Endothelial cell of umbilical vein (primary cell): ENCODE data around the gene ETV3. TPM values are rescaled to one million over a fixed set of nuclear protein-coding genes. Genes with fewer than 3 reads are reported as not detected.
A peak's percentile ranks its signal among the peaks of the same experiment; 100 is the strongest.

Experiments
- BruUV-seq: library from RNA; stranded (reverse); fragments of 400-500 nt; replicated peaks from 2 replicates; lab custom pipeline; 2021; lab: Mats Ljungman, UMichigan
- CTCF ChIA-PET: fragments of 300-600, 350-600 bp; sonication (Branson Sonifier 250); formaldehyde crosslinking; loops from one replicate; lab custom pipeline; 2021; ENCODE audit warnings: antibody characterized with exemption, inconsistent platforms; lab: Charles Lee
- POLR2A ChIA-PET: fragments of 300-600, 350-600 bp; sonication (Branson Sonifier 250); formaldehyde crosslinking; loops from one replicate; lab custom pipeline; 2021; ENCODE audit warnings: antibody characterized with exemption, inconsistent platforms; lab: Charles Lee
- DNase-seq: peaks from one replicate; pipeline ENCODE4 v3.0.0-alpha.2; 2011; ENCODE audit warnings: low read depth, low spot score
- FAIRE-seq: peaks from 2 replicates; lab custom pipeline; 2011; peaks lifted over from hg19 to GRCh38; lab: Jason Lieb, UNC
- H2AFZ ChIP-seq: 2 replicates; pipeline ENCODE4 v1.6.0; 2012; ENCODE audit warnings: low read depth, low read length, control low read depth, inconsistent platforms
- H3K27ac ChIP-seq: 2 replicates; pipeline ENCODE4 v1.5.1; 2011; ENCODE audit warnings: low read depth, mild to moderate bottlenecking, control low read depth, low read length, moderate library complexity; ENCODE audit not compliant: insufficient read depth
- H3K27me3 ChIP-seq, 2 experiments: 2 replicates each; pipeline versions ENCODE4 v1.6.0 to v1.6.1; 2011; ENCODE audit warnings: low read length in 2 of 2, mixed read lengths in 1 of 2; ENCODE audit not compliant: control insufficient read depth in 2 of 2, insufficient read depth in 2 of 2
- H3K36me3 ChIP-seq, 2 experiments: 2 replicates in 1 of 2; 3 replicates in 1 of 2; pipeline ENCODE4 v1.5.1; 2011; ENCODE audit warnings: low read length in 2 of 2, mild to moderate bottlenecking in 1 of 2, moderate library complexity in 1 of 2; ENCODE audit not compliant: control insufficient read depth in 2 of 2, insufficient read depth in 2 of 2; ENCODE audit errors: extremely low read depth in 1 of 2
- H3K4me1 ChIP-seq: 3 replicates; pipeline ENCODE4 v1.5.1; 2011; ENCODE audit warnings: mild to moderate bottlenecking, low read length; ENCODE audit not compliant: control insufficient read depth, insufficient read depth; ENCODE audit errors: extremely low read depth
- H3K4me2 ChIP-seq: 2 replicates; pipeline ENCODE4 v1.6.1; 2011; ENCODE audit warnings: low read length, control low read depth, mixed read lengths; ENCODE audit not compliant: insufficient read depth
- H3K4me3 ChIP-seq, 3 experiments: fragments of 200-600 bp in 1 of 3; sonication (generic), shearing (Covaris generic) in 1 of 3; replicated peaks in 1 of 3; 2 replicates each; pipeline ENCODE4 v1.5.1; 2011 to 2016; ENCODE audit warnings: control low read depth in 3 of 3, low read length in 3 of 3, mild to moderate bottlenecking in 2 of 3, inconsistent platforms in 1 of 3, low read depth in 1 of 3, moderate library complexity in 1 of 3; ENCODE audit not compliant: insufficient read depth in 1 of 3
- H3K79me2 ChIP-seq: 2 replicates; pipeline ENCODE4 v1.6.0; 2012; ENCODE audit warnings: low read length, inconsistent platforms; ENCODE audit not compliant: control insufficient read depth, insufficient read depth
- H3K9ac ChIP-seq: replicated peaks from 2 replicates; pipeline ENCODE3; 2011; ENCODE audit warnings: low read length, control low read depth; ENCODE audit not compliant: insufficient read depth; ENCODE audit errors: extremely low read depth
- H3K9me1 ChIP-seq: replicated peaks from 3 replicates; pipeline ENCODE4 v1.6.0; 2011; ENCODE audit warnings: mild to moderate bottlenecking, low read length; ENCODE audit not compliant: control insufficient read depth, insufficient read depth; ENCODE audit errors: extremely low read depth
- H3K9me3 ChIP-seq: replicated peaks from 2 replicates; pipeline ENCODE4 v1.5.1; 2012; ENCODE audit warnings: low read length, inconsistent platforms; ENCODE audit not compliant: control insufficient read depth, insufficient read depth
- H4K20me1 ChIP-seq: replicated peaks from 2 replicates; pipeline ENCODE3; 2011; ENCODE audit warnings: mild to moderate bottlenecking, low read length; ENCODE audit not compliant: control insufficient read depth, insufficient read depth; ENCODE audit errors: extremely low read depth
- EZH2 ChIP-seq: IDR thresholded peaks from 2 replicates; pipeline ENCODE4 v1.6.1; 2012; ENCODE audit warnings: borderline replicate concordance, low read depth, mild to moderate bottlenecking, moderate library complexity, low read length, inconsistent platforms; ENCODE audit not compliant: severe bottlenecking
- FOS ChIP-seq: IDR thresholded peaks from 2 replicates; pipeline ENCODE4 v1.6.1; 2011; ENCODE audit warnings: mild to moderate bottlenecking, low read length, moderate library complexity, borderline replicate concordance; ENCODE audit not compliant: insufficient read depth
- GATA2 ChIP-seq: IDR thresholded peaks from 2 replicates; pipeline ENCODE4 v1.7.0; 2011; ENCODE audit warnings: low read depth, mild to moderate bottlenecking, moderate library complexity, mixed read lengths, low read length; ENCODE audit not compliant: insufficient read length, insufficient read depth
- JUN ChIP-seq: IDR thresholded peaks from 2 replicates; pipeline ENCODE4 v1.6.1; 2011; ENCODE audit warnings: borderline replicate concordance, low read depth; ENCODE audit not compliant: insufficient read length, insufficient read depth
- MAX ChIP-seq: IDR thresholded peaks from 2 replicates; pipeline ENCODE4 v1.6.1; 2011; ENCODE audit not compliant: insufficient read depth, insufficient read length
- POLR2AphosphoS5 ChIP-seq: IDR thresholded peaks from 2 replicates; pipeline ENCODE4 v1.6.1; 2012; ENCODE audit warnings: low read depth, mild to moderate bottlenecking, control low read depth, low read length, moderate library complexity; ENCODE audit not compliant: insufficient read depth
- dilution Hi-C: fragments of 300-500 bp; cut with MboI; formaldehyde crosslinking; loops from one replicate; pipeline ENCODE4 v1.15.0; 2019; ENCODE audit warnings: low sequenced_read_pairs; ENCODE audit not compliant: extremely low pct_ligation_motif_present
- intact Hi-C: fragments of 100-400 bp; cut with micrococcal nuclease; formaldehyde crosslinking; loops from one replicate; pipeline ENCODE4 v1.10.0; 2022
- polyA plus RNA-seq, 4 experiments: library from polyadenylated mRNA; depleted of rRNA in 3 of 4; stranded (reverse) in 3 of 4; unstranded in 1 of 4; fragments of >200 nt; gene quantifications; 2 replicates each; pipeline versions ENCODE4 v1.2.1 to v1.2.3, GENCODE V29; 2011 to 2012; ENCODE audit warnings: missing spikeins in 1 of 4
- total RNA-seq: library from RNA; stranded (reverse); gene quantifications from 2 replicates; pipeline ENCODE4 v1.2.3, GENCODE V29; 2021
- TF ChIP-seq, protein P1 (sequence below), 2 donors: IDR thresholded peaks; 1 replicate in 1 of 2; 2 replicates in 1 of 2; pipeline ENCODE4 v1.5.1; 2011; ENCODE audit warnings: low read length in 2 of 2, mild to moderate bottlenecking in 2 of 2, moderate library complexity in 2 of 2, control low read depth in 1 of 2, inconsistent platforms in 1 of 2, low read depth in 1 of 2; ENCODE audit not compliant: insufficient read depth in 1 of 2; ENCODE audit errors: extremely low read depth in 1 of 2

ETV3 gene
- total and polyA plus RNA-seq, 2 donors (not counting 3 experiments of a cell fraction or from before 2014, with no cell fraction given) = 6.8 to 22.3 TPM

GRCh38 chr1:157142765-157143423 lies 4.7 kb upstream of the ETV3 start:
- Histone ChIP-seq H2AFZ (no peak overlapping the region), H3K9me1 (no peaks in the 10 kb centered on the region), H3K9me3 (no peaks in the 10 kb centered on the region), H3K27me3 (peaks cover 0 to 2% of the 10 kb centered on the region in 2 experiments), H3K9ac (no peak overlapping the region), H3K27ac (no peak overlapping the region), H4K20me1 (no peaks in the 10 kb centered on the region), H3K4me1 (peaks cover 8% of the 10 kb centered on the region), H3K36me3 (no peaks in the 10 kb centered on the region), H3K4me2 (no peak overlapping the region), H3K4me3 (no peak overlapping the region), H3K79me2 (peaks cover under 1% of the 10 kb centered on the region)
- ChIA-PET CTCF (interaction anchor here (2.3 to 2.7 kb wide), 2 partner anchors 13 to 53 kb away, joined by 15 to 22 read pairs; no protein-coding TSS in a partner anchor), POLR2A (no interaction called here)
- intact Hi-C loops = no loop called here
- peak; percentile 36 for TF ChIP-seq FOS
- TF ChIP-seq POLR2AphosphoS5 = no peak
- FAIRE-seq = no peak
- no TSS peak for BruUV-seq
- dilution Hi-C loops = no loop called here
- DNase-seq = no peak

GRCh38 chr1:157142201-157142600 lies 4.0 kb upstream of the ETV3 start:
- Histone ChIP-seq H2AFZ (no peak overlapping the region), H3K9me3 (no peaks in the 10 kb centered on the region), H3K4me3 (no peak overlapping the region), H3K27me3 (peaks cover 0 to 2% of the 10 kb centered on the region in 2 experiments), H3K79me2 (peaks cover 8% of the 10 kb centered on the region), H3K27ac (no peak overlapping the region), H3K36me3 (no peaks in the 10 kb centered on the region), H4K20me1 (no peaks in the 10 kb centered on the region), H3K9me1 (no peaks in the 10 kb centered on the region), H3K9ac (no peak overlapping the region), H3K4me1 (peaks cover 10% of the 10 kb centered on the region), H3K4me2 (no peak overlapping the region)
- CTCF ChIA-PET = interaction anchor here (2.3 to 2.7 kb wide), 2 partner anchors 13 to 52 kb away, joined by 15 to 22 read pairs; no protein-coding TSS in a partner anchor
- dilution Hi-C loops (no loop called here), intact Hi-C loops (no loop called here)
- BruUV-seq = no TSS peak
- DNase-seq (no peak), FAIRE-seq (no peak)
- POLR2A ChIA-PET = no interaction called here
- TF ChIP-seq, protein P1, sequence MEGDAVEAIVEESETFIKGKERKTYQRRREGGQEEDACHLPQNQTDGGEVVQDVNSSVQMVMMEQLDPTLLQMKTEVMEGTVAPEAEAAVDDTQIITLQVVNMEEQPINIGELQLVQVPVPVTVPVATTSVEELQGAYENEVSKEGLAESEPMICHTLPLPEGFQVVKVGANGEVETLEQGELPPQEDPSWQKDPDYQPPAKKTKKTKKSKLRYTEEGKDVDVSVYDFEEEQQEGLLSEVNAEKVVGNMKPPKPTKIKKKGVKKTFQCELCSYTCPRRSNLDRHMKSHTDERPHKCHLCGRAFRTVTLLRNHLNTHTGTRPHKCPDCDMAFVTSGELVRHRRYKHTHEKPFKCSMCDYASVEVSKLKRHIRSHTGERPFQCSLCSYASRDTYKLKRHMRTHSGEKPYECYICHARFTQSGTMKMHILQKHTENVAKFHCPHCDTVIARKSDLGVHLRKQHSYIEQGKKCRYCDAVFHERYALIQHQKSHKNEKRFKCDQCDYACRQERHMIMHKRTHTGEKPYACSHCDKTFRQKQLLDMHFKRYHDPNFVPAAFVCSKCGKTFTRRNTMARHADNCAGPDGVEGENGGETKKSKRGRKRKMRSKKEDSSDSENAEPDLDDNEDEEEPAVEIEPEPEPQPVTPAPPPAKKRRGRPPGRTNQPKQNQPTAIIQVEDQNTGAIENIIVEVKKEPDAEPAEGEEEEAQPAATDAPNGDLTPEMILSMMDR (IDR thresholded peaks at IDR 0.05; ENCODE audit: extremely low read depth in 1 of 2, insufficient read depth in 1 of 2, low read depth in 1 of 2, low read length in 2 of 2) = no peak
- TF ChIP-seq JUN = no peak
- TF ChIP-seq GATA2 = no peak
- no peak for TF ChIP-seq EZH2
- TF ChIP-seq FOS = no peak
- TF ChIP-seq MAX = no peak
- no peak for TF ChIP-seq POLR2AphosphoS5
